ENCODE results near the gene GPBP1. TPM values are rescaled to one million over a fixed set of nuclear protein-coding genes. Genes with fewer than 3 reads are reported as not detected.
"Not testable (repeated sequence)": the region's sequence is repeated elsewhere in the genome, so short reads cannot be mapped to it uniquely, and the experiment has no call there.

GPBP1 gene
- total RNA-seq, 2 experiments from 2014 or later = 94.1 to 98.5 TPM

GRCh38 chr5:57167201-57167600 is 6.7 kb upstream of the GPBP1 start:
- Mint-ChIP-seq H3K27me3 (no peaks in the 10 kb centered on the region), H3K4me1 (ENCODE audit: low read depth) (peaks cover 15% of the 10 kb centered on the region), H3K4me3 (no peak overlapping the region), H3K36me3 (no peaks in the 10 kb centered on the region), H3K27ac (no peak overlapping the region), H3K9me3 (no peaks in the 10 kb centered on the region)
- ChIA-PET POLR2A (no interaction called here), CTCF (no interaction called here)
- DNase-seq = no peak
- intact Hi-C loops (cut with micrococcal nuclease) = no loop called here

GRCh38 chr5:57170116-57170515 is 3.7 kb upstream of the GPBP1 start:
- H3K4me3 Mint-ChIP-seq, H3K9me3 Mint-ChIP-seq, H3K27ac Mint-ChIP-seq, DNase-seq, H3K27me3 Mint-ChIP-seq, POLR2A ChIA-PET, H3K36me3 Mint-ChIP-seq, CTCF ChIA-PET: not testable (repeated sequence)
- H3K4me1 Mint-ChIP-seq (ENCODE audit: low read depth) = peaks cover 18% of the 10 kb centered on the region
- intact Hi-C loops (cut with micrococcal nuclease) = loop anchor here (5.0 kb wide), 1 partner anchor 1178 kb away; the partner anchor contains the start of gene IL6ST

- intact Hi-C loops (cut with micrococcal nuclease) = loop anchor here (1.0 to 5.0 kb wide), 4 partner anchors 9 to 1180 kb away; partner anchors contain the start of genes IL6ST and MIER3
- H3K27ac Mint-ChIP-seq = peak overlapping the region; percentile 98
- peak overlapping the region; percentile 86 for H3K4me3 Mint-ChIP-seq
- H3K36me3 Mint-ChIP-seq = peaks cover 21% of the 10 kb centered on the region
- peaks cover 13% of the 10 kb centered on the region for H3K4me1 Mint-ChIP-seq (ENCODE audit: low read depth)
- peak; percentile 64 for DNase-seq
- H3K9me3 Mint-ChIP-seq = no peaks in the 10 kb centered on the region
- ChIA-PET CTCF (no interaction called here), POLR2A (interaction anchor here (0.6 to 1.2 kb wide), 2 partner anchors 262 to 867 kb away, joined by 3 to 5 read pairs; no protein-coding TSS in a partner anchor)
- no peaks in the 10 kb centered on the region for H3K27me3 Mint-ChIP-seq
Observed at GRCh38 chr5:57171816-57172465, 1.9 kb upstream of the GPBP1 start.

GRCh38 chr5:57172466-57173318 is 1.2 kb upstream of the GPBP1 start:
- Mint-ChIP-seq H3K4me3 (peak overlapping the region; percentile 86), H3K27ac (peak overlapping the region; percentile 98), H3K4me1 (ENCODE audit: low read depth) (peaks cover 15% of the 10 kb centered on the region), H3K27me3 (no peaks in the 10 kb centered on the region), H3K9me3 (no peaks in the 10 kb centered on the region), H3K36me3 (peaks cover 25% of the 10 kb centered on the region)
- intact Hi-C loops (cut with micrococcal nuclease) = loop anchor here (1.0 to 5.0 kb wide), 7 partner anchors 9 to 1288 kb away; partner anchors contain the start of genes IL6ST, MIER3, PLK2 and SETD9
- DNase-seq = peak; percentile 23
- POLR2A ChIA-PET = interaction anchor here (0.7 to 1.5 kb wide), 4 partner anchors 13 to 263 kb away, joined by 3 to 10 read pairs (median 4); partner anchors contain the start of gene SETD9
- CTCF ChIA-PET = interaction anchor here (0.7 to 1.7 kb wide), 5 partner anchors 12 to 222 kb away, joined by 3 to 4 read pairs (median 3); no protein-coding TSS in a partner anchor

- DNase-seq = peak; percentile 55
- H3K4me1 Mint-ChIP-seq (ENCODE audit: low read depth) = peaks cover 29% of the 10 kb centered on the region
- H3K9me3 Mint-ChIP-seq = no peaks in the 10 kb centered on the region
- no peaks in the 10 kb centered on the region for H3K27me3 Mint-ChIP-seq
- ChIA-PET POLR2A (interaction anchor here (0.7 to 1.5 kb wide), 3 partner anchors 66 to 723 kb away, joined by 3 to 10 read pairs (median 3); partner anchors contain the start of gene SETD9), CTCF (interaction anchor here (0.9 to 1.7 kb wide), 2 partner anchors 10 to 46 kb away, joined by 3 to 4 read pairs; no protein-coding TSS in a partner anchor)
- peaks cover 41% of the 10 kb centered on the region for H3K36me3 Mint-ChIP-seq
- intact Hi-C loops (cut with micrococcal nuclease) = loop anchor here (5.0 kb wide), 1 partner anchor 1182 kb away; the partner anchor contains the start of gene IL6ST
- peak overlapping the region; percentile 98 for H3K27ac Mint-ChIP-seq
- H3K4me3 Mint-ChIP-seq = peak overlapping the region; percentile 86
Observed at GRCh38 chr5:57174128-57174889, 450 bp downstream of the GPBP1 start.

- POLR2A ChIA-PET = interaction anchor here (0.7 kb wide), 2 partner anchors 724 to 846 kb away, joined by 3 to 4 read pairs; no protein-coding TSS in a partner anchor
- peaks cover 36% of the 10 kb centered on the region for H3K4me1 Mint-ChIP-seq (ENCODE audit: low read depth)
- H3K9me3 Mint-ChIP-seq = no peaks in the 10 kb centered on the region
- H3K36me3 Mint-ChIP-seq = peaks cover 48% of the 10 kb centered on the region
- H3K27ac Mint-ChIP-seq = peak overlapping the region; percentile 98
- intact Hi-C loops (cut with micrococcal nuclease) = loop anchor here (1.0 to 5.0 kb wide), 5 partner anchors 18 to 1862 kb away; partner anchors contain the start of gene IL6ST
- CTCF ChIA-PET = interaction anchor here (1.1 to 2.0 kb wide), 4 partner anchors 17 to 45 kb away, joined by 3 to 5 read pairs (median 4); no protein-coding TSS in a partner anchor
- no peaks in the 10 kb centered on the region for H3K27me3 Mint-ChIP-seq
- DNase-seq = no peak
- peak overlapping the region; percentile 86 for H3K4me3 Mint-ChIP-seq
Observed at GRCh38 chr5:57174890-57175510, 1.1 kb downstream of the GPBP1 start.

GRCh38 chr5:57175551-57176309 is 1.9 kb downstream of the GPBP1 start:
- no peaks in the 10 kb centered on the region for H3K27me3 Mint-ChIP-seq
- peak overlapping the region; percentile 98 for H3K27ac Mint-ChIP-seq
- intact Hi-C loops (cut with micrococcal nuclease) = loop anchor here (1.0 to 5.0 kb wide), 4 partner anchors 18 to 1862 kb away; no protein-coding TSS in a partner anchor
- DNase-seq = peak; percentile 73
- H3K36me3 Mint-ChIP-seq = peaks cover 52% of the 10 kb centered on the region
- peak overlapping the region; percentile 86 for H3K4me3 Mint-ChIP-seq
- ChIA-PET CTCF (interaction anchor here (0.9 to 2.0 kb wide), 5 partner anchors 16 to 49 kb away, joined by 3 to 5 read pairs (median 4); no protein-coding TSS in a partner anchor), POLR2A (interaction anchor here (0.7 to 1.6 kb wide), 3 partner anchors 16 to 847 kb away, joined by 3 to 4 read pairs (median 4); no protein-coding TSS in a partner anchor)
- peaks cover 42% of the 10 kb centered on the region for H3K4me1 Mint-ChIP-seq (ENCODE audit: low read depth)
- H3K9me3 Mint-ChIP-seq = no peaks in the 10 kb centered on the region

GRCh38 chr5:57176350-57176857 is 2.5 kb downstream of the GPBP1 start:
- Mint-ChIP-seq H3K36me3 (peaks cover 56% of the 10 kb centered on the region), H3K9me3 (no peaks in the 10 kb centered on the region), H3K4me3 (peak overlapping the region; percentile 86), H3K4me1 (ENCODE audit: low read depth) (peaks cover 49% of the 10 kb centered on the region), H3K27me3 (no peaks in the 10 kb centered on the region), H3K27ac (peak overlapping the region; percentile 98)
- CTCF ChIA-PET = interaction anchor here (0.8 to 2.0 kb wide), 7 partner anchors 12 to 882 kb away, joined by 3 to 5 read pairs (median 3); no protein-coding TSS in a partner anchor
- no peak for DNase-seq
- POLR2A ChIA-PET = interaction anchor here (1.1 to 1.6 kb wide), 3 partner anchors 15 to 266 kb away, joined by 3 to 4 read pairs (median 4); no protein-coding TSS in a partner anchor
- intact Hi-C loops (cut with micrococcal nuclease) = loop anchor here (5.0 kb wide), 2 partner anchors 849 to 1861 kb away; no protein-coding TSS in a partner anchor

- H3K9me3 Mint-ChIP-seq = no peaks in the 10 kb centered on the region
- peaks cover 45% of the 10 kb centered on the region for H3K4me1 Mint-ChIP-seq (ENCODE audit: low read depth)
- DNase-seq = no peak
- peaks cover 58% of the 10 kb centered on the region for H3K36me3 Mint-ChIP-seq
- CTCF ChIA-PET = interaction anchor here (0.8 kb wide), 1 partner anchor 11 kb away, joined by 3 read pairs; no protein-coding TSS in a partner anchor
- peak overlapping the region; percentile 42 for H3K27ac Mint-ChIP-seq
- peak overlapping the region; percentile 86 for H3K4me3 Mint-ChIP-seq
- H3K27me3 Mint-ChIP-seq = no peaks in the 10 kb centered on the region
- intact Hi-C loops (cut with micrococcal nuclease) = loop anchor here (5.0 kb wide), 2 partner anchors 850 to 1860 kb away; no protein-coding TSS in a partner anchor
- POLR2A ChIA-PET = interaction anchor here (1.0 to 1.1 kb wide), 3 partner anchors 32 to 267 kb away, joined by 3 to 4 read pairs (median 4); no protein-coding TSS in a partner anchor
Observed at GRCh38 chr5:57177479-57178156, 3.8 kb downstream of the GPBP1 start.
